ENCODE data around the gene NAALADL2.
"Not testable (repeated sequence)": the region's sequence is repeated elsewhere in the genome, so short reads cannot be mapped to it uniquely, and the experiment has no call there.

The NAALADL2 gene

DNA sequence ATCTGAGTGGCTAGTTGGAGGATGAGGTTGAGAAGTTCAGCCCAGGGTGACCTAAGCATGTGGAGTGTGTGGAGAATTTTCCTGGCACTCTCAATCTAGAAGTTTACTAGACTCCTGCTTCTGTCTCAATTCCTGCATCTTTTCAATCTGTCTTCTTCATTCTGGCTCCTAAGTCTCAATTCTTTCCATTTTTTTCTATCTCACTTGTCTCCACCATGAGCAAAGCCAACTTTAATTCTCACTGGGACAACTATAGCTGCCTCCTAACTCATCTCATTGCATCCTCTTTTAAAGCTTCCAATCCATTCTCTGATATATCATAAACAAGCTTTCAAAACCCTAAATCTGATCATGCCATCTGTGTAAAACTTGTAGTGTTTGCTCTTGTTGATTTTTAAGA is 569.3 kb downstream of the NAALADL2 start:
- DNase-seq (ENCODE audit: low spot score): no peak

DNA sequence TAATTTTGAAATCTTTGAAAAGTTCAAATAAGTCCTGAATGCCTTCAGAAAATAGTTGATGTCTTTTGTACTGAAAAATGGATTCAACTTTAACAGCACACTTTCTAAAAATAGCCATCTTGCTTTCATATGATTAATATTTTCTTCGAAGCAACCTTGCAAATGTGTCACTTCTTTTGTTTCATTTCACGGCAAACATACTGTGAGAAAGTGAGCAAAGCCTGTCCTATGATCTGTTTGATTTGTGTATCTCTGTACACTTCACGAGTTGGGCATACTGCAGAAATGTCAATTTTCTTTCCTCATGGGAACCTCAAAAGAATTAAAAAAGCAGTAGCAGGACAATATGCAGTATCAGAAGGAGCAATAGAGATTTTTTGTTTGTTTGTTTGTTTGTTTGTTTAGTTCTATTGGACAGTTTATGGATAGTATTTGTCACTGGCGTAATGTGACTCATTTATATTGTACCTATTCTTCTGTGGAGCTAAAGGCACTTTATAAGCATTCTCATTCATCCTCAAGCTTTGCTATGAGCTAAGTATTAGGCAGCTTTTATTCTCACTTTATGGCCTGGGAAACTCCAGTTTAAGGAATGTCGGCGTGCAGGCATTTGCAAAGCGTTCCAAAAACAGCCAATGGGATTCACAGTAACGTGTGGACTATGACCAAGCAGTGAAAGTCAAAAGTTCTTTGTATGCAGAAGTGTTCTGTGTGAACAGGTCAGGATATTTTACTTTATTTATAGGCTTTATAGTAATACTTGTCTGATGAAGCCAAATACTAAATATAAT is 572.0 kb downstream of the NAALADL2 start:
- no peak for DNase-seq (ENCODE audit: low spot score)

DNA sequence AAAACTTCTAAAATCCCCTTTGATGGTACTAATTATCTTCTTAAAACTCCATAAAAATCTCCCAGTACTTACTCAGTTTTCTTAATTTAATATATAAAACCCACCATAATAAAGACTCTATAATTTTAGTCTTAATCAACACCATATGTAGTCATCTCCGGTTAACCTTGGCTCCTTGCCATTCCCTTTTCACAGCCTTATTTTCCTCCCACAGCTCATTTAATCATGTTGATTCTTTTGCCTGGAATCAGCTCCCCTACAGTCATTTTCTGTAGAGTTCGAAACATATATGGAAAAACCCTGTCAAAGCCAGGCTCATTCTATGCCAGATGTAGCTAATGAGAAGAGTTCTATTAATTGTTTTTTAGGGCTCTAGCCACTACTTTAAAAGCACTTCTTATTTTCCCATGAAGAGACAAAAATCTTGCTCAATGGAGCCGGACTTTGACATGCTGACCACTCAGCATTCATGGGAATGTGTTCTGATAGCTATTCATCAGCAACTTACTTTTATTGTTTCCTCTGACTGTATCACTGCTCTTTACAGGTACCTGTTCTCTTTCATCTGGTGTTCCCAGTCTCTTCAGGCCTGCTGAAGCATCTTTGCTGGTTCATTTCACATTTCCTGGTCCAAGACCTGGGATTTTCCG is 573.4 kb downstream of the NAALADL2 start:
- no peak for DNase-seq (ENCODE audit: low spot score)

DNA sequence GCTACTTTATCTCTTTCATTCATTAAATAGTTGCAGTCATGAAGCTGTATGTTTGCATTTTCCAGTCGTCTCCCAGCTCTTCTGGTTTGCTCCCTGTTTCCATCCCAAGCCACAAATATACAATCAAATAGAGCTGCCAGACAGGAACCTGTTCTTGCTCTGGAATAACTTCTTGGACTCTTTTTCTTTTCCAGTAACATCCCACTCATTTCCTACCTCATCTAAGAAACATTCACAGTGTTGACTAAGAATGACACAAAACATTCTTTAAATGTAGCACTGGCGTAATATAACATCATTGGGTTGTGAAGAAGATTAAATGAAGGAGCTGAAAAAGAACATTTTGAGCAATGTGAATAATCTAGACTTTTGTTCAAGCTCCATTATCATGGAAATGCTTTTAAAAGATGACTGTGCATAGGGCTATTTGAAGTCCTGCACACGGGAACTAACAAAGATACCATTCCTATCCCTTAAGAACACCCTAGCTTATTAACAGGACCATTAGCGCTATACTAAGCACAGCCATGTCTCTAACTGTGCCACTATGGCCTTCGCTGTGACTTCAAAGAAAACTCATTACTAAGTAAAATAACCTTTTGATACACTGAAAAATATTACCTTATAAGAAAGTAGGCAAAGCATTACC is 574.0 kb downstream of the NAALADL2 start:
- peak; percentile 12 for DNase-seq (ENCODE audit: low spot score)

DNA sequence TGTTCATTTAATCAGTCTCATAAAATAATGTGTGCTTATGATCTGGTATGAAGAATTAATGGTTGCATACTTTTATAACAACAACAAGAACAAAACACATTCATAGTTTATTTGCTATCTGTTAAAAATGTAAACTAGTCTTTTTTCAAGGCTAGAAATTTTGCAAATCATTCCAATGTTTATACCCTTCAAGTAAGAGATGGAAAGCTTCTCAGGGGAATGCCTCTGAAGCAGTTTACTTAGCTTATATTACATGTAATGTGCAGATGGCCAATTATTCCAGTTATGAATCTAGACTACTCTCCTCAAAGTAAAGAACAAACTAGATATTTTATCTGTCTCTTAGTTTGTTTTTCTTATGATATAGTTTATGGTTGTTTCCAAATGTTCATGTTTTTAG is 575.4 kb downstream of the NAALADL2 start:
- DNase-seq (ENCODE audit: low spot score): no peak

DNA sequence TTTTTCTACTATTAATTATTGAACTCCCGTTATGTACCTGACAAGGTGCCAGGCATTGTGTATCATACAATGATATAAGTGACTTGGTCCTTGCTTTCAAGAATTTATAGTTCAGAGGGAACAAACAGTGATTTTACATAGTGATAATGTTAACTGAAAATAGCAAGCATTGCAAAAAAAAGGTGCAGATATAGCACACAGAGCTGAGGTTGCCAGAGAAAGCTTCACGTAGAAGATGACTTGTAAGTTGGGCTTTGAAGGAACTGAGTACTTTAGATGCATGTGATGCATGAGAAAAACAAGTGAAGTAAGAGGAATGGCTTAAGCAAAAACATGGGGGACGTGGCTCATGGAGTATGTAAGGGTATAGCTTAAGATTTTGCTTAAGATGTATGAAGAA is 584.5 kb downstream of the NAALADL2 start:
- DNase-seq (ENCODE audit: low spot score): no peak

DNA sequence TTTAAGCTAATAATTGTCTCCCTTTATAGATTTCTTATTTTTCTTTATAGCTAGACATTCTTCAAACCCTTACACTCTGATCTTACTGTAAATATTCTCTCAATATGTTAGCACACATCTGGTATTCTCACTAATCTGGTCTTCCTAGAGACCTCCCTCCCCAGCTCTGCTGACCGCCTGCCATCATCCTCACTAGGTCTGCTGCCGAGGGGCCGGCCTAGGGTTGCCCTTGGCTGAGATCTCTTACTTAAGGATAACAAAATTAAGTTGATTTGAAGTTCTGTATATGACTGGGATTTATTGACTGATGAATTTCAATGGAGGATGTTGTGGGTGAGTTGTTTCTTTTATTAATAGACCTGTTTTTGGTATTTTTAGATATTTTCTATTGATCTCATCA is 586.6 kb downstream of the NAALADL2 start:
- DNase-seq (ENCODE audit: low spot score): no peak

DNA sequence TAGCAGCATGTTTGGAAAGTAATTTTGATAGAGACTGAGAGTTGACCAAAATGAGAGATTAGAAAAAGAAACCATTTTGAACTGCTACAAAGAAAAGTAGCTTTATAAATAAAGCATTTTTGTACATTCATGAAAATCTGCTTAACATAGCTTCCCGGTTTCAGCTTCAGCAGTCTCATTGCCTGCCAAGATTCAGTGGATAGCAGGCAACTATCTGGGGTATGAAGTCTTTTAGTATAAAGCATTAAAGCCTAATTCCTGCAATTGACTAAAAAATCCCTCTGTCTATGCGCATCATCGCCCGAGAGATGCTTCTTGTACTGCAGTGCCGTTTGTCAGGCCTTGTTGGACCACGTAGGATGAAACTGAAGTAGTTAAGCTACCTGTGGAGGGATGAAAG is 588.4 kb downstream of the NAALADL2 start:
- DNase-seq (ENCODE audit: low spot score): no peak

DNA sequence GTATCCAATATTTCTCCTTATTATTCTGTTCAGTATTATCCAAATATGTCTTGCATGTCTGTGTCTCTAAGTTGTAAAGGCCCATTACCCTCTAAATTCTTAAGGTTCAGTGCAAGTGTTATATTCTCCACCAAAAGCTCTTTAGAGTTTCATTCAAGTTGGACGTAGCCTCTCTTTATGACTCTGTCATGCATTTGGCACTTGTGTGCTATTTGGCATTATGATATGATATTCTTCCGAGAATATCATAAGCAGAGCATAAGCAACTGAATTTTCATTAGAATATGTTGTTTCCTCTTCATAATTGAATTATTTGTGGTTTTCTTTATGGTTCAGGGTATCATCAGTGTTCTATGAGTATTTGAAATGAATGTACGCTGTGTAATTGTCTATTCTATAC is 594.2 kb downstream of the NAALADL2 start:
- DNase-seq (ENCODE audit: low spot score): no peak

DNA sequence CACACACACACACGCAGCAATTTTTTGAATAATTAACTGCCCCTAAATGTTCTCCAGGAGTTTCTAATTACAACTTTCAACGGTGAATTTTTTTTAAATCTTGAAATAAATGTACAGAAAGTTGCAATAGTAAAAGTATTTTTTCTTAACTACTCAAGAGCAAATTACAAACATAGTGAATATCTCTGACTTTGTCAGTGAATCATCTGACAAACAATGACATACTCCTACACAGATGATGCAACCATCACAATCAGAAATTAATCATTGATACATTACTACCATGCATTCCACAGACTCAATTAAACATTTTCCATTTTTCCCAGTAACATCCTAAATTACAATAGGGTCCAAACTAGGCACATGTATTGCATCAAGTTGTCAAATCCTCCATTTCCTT is 597.3 kb downstream of the NAALADL2 start:
- no peak for DNase-seq (ENCODE audit: low spot score)

DNA sequence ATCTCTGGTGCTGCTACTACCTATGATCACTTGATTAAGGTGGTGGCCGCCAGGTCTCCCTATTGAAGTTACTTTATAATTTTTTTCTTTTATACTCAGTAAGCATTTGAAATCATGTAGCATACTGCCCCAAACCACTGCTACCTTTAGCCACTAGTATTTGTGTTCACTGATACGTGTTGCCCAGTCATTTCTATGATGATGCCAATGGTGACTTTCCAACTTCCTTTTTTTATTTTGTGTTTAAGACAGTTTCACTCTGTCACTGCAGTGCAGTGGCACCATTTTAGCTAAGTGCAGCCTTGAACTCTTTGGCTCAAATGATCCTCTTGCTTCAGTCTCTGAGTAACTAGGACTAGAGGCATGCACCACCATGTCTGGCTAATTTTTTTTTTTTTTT is 598.2 kb downstream of the NAALADL2 start:
- DNase-seq (ENCODE audit: low spot score): no peak

DNA sequence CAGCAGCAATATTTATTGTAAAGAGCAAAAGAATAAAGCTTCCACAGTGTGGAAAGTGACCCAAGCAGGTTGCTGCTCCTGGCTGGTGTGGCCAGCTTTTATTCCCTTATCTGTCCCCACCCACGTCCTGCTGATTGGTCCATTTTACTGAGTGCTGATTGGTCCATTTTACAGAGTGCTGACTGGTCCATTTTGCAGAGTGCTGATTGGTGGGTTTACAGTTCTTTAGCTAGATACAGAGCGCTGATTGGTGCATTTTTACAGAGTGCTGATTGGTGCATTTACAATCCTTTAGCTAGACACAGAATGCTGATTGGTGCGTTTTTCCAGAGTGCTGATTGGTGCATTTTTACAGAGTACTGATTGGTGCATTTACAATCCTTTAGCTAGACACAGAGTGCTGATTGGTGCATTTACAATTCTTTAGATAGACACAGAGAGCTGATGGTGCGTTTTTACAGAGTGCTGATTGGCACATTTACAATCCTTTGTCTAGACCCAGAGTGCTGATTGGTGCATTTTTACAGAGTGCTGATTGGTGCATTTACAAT is 601.8 kb downstream of the NAALADL2 start:
- not testable (repeated sequence) for DNase-seq (ENCODE audit: low spot score)

DNA sequence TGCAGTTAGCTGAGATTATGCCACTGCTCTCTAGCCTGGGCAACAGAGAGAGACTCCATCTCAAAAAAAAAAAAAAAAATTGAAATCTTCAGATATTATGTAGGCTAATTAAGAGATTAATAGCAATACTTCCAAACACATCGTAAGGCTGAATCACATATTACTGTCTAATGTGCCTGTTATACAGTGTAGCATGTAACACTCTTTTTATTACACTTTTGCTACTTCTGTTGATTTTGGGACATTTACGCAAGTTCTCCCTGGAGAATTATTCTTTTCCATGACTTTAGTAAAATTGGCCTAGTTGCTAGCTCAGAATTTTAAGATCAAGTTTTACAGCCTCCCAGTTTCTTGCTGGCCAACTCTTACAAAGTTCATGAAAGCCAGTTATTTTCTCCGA is 605.2 kb downstream of the NAALADL2 start:
- no peak for DNase-seq (ENCODE audit: low spot score)

DNA sequence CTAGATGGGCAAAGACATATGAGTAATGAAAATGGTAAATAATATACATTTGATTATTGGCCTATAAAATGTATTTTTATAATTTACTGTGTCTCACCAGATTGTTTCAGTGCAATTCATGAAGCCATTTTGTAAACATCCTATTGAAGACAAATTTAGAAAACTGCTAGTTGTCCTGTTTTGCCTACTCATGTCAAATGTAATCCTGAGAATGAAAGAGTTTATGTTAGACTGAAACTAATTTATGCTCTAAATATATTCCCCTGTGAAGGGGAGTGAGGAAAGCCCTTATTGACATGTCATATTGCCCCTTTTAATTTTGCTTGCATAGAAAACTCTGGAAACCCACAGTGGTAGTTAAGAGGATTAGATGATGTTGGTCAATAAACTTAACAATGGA is 610.0 kb downstream of the NAALADL2 start:
- no peak for DNase-seq (ENCODE audit: low spot score)

DNA sequence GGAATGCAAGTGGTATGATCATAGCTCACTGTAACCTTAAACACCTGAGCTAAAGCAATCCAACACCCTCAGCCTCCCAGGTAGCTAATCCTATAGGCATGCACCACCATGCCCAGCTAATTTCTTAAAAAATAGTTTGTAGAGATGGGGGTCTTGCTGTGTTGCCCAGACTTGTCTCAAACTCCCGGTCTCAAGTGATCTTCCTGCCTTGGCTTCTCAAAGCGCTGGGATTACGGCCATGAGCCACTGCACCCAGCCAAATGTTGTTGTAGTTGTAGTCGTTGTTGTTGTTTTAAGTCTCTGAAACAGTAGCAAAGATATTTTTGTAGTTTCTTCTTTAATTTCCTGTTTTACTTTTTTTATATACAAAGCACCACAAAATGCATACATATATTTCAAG is 616.6 kb downstream of the NAALADL2 start:
- no peak for DNase-seq (ENCODE audit: low spot score)

DNA sequence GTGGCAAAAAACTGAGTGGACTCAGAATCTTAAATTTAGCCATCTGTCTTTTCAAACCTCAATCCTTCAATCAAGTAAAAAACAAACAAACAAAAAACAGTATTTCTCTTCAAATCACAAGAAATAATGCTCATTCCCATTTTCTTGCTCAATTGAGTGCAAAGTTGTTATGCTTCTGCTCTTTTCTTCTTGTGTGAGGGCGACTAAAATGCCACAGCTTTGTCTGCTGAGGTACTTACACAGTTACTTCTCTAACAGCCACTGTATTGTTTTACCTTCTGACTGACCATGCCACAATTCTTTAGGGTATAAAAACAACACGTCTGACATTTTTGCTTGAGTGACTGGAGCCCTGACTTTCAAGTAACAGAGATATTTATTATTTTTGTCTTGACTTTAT is 617.4 kb downstream of the NAALADL2 start:
- no peak for DNase-seq (ENCODE audit: low spot score)

DNA sequence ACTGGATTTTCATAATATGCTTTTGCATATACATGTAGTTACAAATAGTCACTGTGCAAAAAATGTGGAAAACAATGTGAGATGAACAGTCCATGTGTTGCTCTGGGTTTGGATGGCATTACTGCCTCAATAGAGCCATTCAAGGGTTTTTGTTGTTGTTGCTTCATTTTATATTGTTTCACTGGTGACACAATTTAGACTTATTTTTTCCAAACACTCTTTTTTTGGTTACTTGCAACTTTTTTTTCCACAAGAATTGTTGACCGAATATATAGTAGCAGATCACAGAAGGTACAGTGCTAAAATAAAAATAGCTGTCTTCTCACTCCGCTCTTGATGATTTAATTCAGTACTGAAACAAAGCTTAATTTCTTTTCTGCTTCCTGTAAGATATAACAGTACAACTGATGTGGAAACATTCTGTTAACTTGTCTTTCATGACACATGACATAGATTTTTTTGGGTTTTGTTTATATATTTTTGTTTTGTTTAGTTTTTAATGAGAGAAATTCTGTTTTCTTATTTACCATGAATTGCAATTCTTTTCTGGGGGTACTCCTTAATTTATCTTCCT is 618.6 kb downstream of the NAALADL2 start:
- DNase-seq (ENCODE audit: low spot score): no peak

DNA sequence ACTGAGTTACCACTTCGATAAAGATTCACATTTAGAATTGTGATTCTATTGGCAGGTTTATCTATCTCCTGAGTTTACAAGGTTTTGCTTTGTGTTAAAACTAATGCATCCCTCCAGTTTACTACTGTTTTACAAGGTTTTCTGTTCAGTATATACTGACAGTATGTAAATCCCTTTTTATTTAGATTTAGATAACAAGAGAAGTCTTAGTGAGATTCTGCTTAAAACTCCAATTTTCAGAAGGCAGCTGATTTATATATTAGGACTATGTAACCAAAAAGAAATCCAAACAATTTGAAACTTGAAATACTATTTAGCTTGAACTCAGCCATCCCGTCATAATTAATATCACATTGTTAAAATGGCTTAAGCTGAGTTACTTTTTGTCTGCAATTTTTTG is 619.2 kb downstream of the NAALADL2 start:
- DNase-seq (ENCODE audit: low spot score): no peak

DNA sequence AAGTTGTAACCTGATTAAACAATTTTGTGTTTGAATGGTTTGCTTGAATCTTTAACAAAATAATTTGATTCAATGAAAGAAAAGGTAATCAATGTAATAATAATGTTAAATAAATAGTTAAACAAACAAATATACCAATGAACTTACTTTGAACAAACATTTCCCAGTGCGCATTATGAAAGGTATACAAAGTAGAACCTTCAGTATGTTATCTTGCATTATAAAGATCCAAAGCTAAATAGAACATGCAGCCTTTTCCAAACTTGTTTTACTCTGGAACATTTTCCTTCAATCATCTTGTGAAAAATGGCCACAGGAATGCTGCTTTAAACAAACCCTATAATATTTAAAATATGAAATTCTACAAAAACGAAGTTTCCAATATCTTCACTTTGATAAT is 620.0 kb downstream of the NAALADL2 start:
- DNase-seq (ENCODE audit: low spot score): no peak

DNA sequence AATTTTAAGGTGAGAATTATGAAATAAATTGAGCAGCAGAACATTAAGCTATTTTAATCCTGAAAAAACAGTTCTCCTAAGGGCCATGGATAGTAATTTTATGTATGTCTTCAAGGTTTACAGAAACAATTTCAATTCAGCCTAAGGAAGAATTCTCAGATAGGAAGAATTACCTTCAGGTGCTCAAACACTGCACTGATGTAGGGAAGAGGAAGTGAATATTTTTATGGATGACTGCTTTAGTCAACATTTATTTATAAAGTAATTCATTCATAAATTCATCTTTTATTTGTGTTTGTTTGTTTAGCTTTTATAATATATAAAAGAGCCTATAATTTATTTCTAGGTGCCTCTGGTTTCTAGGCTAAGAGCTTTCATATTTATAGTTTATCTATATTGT is 620.7 kb downstream of the NAALADL2 start:
- no peak for DNase-seq (ENCODE audit: low spot score)

DNA sequence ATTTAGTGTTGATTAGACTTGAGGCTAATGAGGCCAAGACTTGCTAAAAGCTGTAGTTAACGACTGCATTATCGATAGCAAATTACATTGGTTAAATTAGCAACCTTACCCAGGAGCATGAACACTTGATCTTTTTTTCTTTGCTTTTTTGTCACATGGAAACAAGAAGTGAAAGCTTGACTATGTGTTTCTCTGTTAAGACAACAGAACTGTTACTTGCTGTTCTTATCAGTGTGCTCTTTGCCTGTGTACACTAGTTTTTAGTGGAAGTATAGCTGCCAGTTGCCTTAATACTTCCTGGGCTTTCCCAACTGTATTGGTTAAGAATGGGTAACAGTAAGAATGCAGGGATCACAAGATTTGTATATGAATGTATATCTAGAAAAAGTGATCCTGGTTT is 625.5 kb downstream of the NAALADL2 start:
- DNase-seq (ENCODE audit: low spot score): no peak

DNA sequence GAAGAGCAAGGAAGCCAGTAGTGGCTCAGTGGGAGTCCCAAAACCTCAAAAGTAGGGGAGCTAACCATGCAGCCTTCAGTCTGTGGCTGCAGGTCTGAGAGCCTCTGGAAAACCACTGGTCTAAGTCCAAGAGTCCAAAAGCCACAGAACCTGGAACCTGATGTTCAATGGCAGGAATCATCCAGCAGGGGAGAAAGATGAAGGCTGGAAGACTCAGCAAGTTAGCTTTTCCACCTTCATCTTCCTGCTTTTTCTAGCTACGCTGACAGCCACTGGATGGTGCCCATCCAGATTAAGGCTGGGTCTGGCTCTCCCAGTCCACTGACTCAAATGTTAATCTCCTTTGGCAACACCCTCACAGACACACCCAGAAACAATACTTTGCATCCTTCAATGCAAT is 626.3 kb downstream of the NAALADL2 start:
- DNase-seq (ENCODE audit: low spot score): no peak

DNA sequence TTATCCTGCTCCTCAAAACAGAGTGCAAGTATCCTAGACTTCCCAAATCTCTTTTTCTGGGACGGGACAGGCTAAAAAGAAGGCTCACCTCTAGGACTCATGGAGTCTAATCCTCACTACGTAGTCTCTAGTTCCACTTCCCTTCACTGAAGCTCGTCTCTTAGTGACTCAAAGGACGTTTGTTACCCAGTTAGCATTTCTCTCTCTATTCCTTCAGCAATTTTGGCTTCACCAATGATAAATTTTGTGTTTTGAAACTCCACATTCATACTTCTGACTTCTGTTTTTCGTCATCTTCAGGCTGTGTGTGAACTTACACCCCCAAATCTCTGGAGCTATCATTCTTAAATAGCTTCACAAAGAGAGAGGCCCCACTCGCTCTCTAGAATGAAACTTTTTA is 627.1 kb downstream of the NAALADL2 start:
- DNase-seq (ENCODE audit: low spot score): no peak

Data from RKO (cell line).